IPS DF 6.9 (cell line): ENCODE measurements around the gene PTGES3.
A peak's percentile ranks its signal among the peaks of the same experiment; 100 is the strongest.

Source experiments
- DNase-seq: peaks from one replicate; pipeline ENCODE4 v3.0.0-alpha.2; 2013; ENCODE audit warnings: low read depth, low spot score
- H3K27ac ChIP-seq: one replicate; pipeline ENCODE4 v1.5.1; 2013; ENCODE audit warnings: low read length, control low read depth
- H3K27me3 ChIP-seq: 2 replicates; pipeline ENCODE4 v1.6.1; 2013; ENCODE audit warnings: mild to moderate bottlenecking, low read length; ENCODE audit not compliant: control insufficient read depth, insufficient read depth
- H3K36me3 ChIP-seq: 2 replicates; pipeline ENCODE4 v1.6.1; 2013; ENCODE audit warnings: low read length; ENCODE audit not compliant: control insufficient read depth, insufficient read depth
- H3K4me1 ChIP-seq: 2 replicates; pipeline ENCODE4 v1.6.1; 2013; ENCODE audit warnings: low read length; ENCODE audit not compliant: control insufficient read depth, insufficient read depth
- H3K4me3 ChIP-seq: 2 replicates; pipeline ENCODE4 v1.5.1; 2013; ENCODE audit warnings: mild to moderate bottlenecking, low read length
- H3K9me3 ChIP-seq: 2 replicates; pipeline ENCODE4 v1.6.1; 2013; ENCODE audit warnings: low read length, inconsistent platforms; ENCODE audit not compliant: control insufficient read depth, insufficient read depth
- WGBS: extraction: QIAGEN DNeasy Blood & Tissue Kit; methylation state at CpG from one replicate; pipeline ENCODE4 v1.1.7; 2013; ENCODE audit warnings: mixed read lengths, missing lambda C conversion rate; ENCODE audit not compliant: insufficient read length, insufficient coverage; 5-methylcytosine and 5-hydroxymethylcytosine counted together

Gene PTGES3

DNA sequence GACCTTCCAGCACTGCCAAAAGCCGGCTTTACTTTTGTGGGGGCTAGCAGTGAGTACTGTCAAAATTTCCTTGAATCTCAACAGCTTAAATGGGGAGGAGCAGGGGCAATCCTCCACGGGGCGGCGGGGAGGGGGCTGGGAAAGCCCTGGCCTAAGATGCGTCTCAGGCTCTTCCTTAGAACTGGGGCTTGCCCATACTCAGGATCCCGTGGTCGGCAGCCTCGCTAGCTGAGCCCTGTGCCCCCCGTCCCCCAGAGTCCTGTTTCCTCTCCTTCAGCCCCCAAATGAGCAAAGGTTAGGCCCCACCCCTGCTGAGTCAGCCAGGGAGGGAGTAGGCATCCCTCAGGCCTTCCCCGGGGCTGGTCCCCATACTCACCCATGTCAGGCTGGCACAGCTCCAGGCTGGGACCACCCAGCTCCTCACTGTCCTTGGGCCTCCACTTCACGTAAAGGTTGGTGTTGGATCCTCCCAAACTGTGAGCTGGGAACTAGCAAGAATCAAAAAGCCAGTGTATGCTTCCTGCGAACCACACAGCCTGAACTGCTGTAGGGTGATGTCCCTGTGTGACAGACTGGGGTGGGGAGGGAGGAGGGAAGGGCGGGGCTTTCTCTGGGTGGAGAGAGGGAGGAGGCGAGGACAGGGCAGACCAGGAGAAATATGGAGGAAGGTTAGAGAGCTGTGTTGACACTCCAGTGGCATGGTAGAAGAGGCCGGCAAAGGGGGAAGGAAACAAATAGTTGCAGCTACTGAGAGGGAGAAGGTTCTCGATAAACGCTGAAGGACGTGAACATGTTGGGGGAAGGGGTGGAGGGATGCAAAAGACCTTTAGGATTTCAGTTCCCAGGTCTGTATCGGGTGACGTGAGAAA, 52.0 kb downstream of the PTGES3 start:
- peaks cover 4% of the 10 kb centered on the region for H3K4me1 ChIP-seq
- no peak for DNase-seq
- WGBS = no CpG with 5 or more reads among the region's 20 CpGs
- no peaks in the 10 kb centered on the region for H3K9me3 ChIP-seq
- peak overlapping the region; percentile 23; the same call in 1 of the 2 replicates for H3K4me3 ChIP-seq
- no peak overlapping the region for H3K27ac ChIP-seq
- peaks cover 9% of the 10 kb centered on the region; the same call in 1 of the 2 replicates for H3K36me3 ChIP-seq
- no peaks in the 10 kb centered on the region for H3K27me3 ChIP-seq

GRCh38 chr12:56634837-56635791, 53.0 kb downstream of the PTGES3 start:
- Histone ChIP-seq H3K9me3 (no peaks in the 10 kb centered on the region), H3K36me3 (peaks cover 9% of the 10 kb centered on the region; the same call in 1 of the 2 replicates), H3K27ac (no peak overlapping the region), H3K4me3 (peak overlapping the region; percentile 66; the same call in 1 of the 2 replicates), H3K4me1 (peaks cover 7% of the 10 kb centered on the region), H3K27me3 (no peaks in the 10 kb centered on the region)
- no CpG with 5 or more reads among the region's 47 CpGs for WGBS
- no peak for DNase-seq

GRCh38 chr12:56634242-56634836, 53.7 kb downstream of the PTGES3 start:
- Histone ChIP-seq H3K27ac (no peak overlapping the region), H3K36me3 (peaks cover 4% of the 10 kb centered on the region; the same call in 1 of the 2 replicates), H3K27me3 (no peaks in the 10 kb centered on the region), H3K4me3 (peak overlapping the region; percentile 66; the same call in 1 of the 2 replicates), H3K9me3 (no peaks in the 10 kb centered on the region), H3K4me1 (peaks cover 7% of the 10 kb centered on the region)
- no CpG with 5 or more reads among the region's 27 CpGs for WGBS
- no peak for DNase-seq

DNA sequence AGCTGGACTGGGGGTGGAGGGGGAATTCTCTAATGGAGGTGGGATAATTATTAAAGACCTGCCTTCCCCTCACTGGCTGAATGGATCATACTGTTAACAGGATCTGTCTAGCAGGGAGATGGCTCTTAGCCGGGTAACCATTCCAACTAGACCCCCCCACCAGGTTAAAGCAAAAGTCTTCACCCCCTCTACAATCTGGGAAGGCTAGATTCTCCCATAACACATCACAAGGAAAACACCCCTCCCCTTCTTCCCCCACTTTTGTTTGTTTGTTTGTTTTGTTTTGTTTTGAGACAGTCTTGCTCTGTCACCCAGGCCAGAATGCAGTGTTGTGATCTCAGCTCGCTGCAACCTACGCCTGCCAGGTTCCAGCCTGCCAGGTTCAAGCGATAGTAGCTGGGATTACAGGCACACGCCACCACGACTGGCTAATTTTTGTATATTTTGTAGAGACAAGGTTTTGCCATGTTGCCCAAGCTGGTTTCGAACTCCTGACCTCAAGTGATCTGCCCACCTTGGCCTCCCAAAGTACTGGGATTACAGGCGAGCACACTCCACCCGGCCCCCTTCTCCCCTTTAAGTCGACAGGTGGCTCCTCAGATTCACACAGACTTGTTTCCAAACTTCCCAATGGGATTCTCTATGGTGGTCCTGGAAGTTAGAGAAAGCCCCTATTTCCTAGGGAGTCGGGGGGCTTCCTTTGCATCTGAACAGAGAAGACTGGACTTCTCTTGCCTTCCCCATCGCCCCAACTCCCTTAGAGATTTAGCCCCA, 54.4 kb downstream of the PTGES3 start:
- Histone ChIP-seq H3K4me1 (peaks cover 7% of the 10 kb centered on the region), H3K9me3 (no peaks in the 10 kb centered on the region), H3K27me3 (no peaks in the 10 kb centered on the region), H3K36me3 (no peaks in the 10 kb centered on the region; the same call in 1 of the 2 replicates), H3K4me3 (peak overlapping the region; percentile 66; the same call in 1 of the 2 replicates), H3K27ac (no peak overlapping the region)
- WGBS = no CpG with 5 or more reads among the region's 12 CpGs
- no peak for DNase-seq

GRCh38 chr12:56632701-56633467, 55.2 kb downstream of the PTGES3 start:
- H3K4me3 ChIP-seq = no peak overlapping the region

DNA sequence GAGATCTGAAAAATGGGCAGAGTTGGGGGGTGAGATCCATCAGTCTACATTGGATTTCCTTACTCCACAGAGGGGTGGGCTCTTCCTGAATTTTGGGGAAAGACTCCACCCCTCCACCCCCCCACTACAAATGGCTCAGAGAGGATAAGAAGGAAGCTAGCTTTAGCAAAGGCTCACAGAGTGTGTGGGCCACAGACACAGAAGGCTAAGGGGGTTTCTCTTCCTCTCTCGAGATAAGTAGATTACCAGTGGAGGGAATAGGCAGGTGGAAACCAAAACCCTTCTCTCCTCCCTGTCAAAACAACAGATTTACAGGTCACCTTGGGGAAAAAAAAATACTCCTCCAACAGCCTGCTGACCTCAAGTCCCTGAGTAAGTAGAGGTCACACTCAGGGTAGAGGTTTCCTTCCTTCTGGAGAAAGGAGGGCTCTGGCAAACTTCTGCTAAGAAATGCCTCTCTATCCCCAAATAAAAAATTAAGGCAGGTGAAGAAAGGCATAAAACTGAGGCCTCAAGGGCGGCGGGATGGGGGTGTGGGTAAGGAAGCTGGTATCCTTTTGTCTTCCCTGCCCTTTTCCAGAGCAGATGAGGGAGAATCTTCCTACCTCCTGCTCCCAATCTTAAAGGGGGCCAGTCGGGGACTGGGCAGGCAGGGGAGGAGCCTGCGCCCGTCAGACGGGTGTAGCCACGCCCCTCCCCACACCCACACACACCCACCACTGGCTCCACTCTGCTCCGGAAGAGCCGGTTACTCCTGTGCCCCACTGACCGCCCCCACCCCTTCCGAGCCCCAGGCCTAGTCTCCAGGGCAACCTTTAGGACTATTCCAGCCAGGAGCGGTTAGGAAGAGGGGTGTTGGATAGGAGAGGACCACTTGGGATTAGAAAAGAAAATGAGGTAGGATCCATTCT, 56.0 kb downstream of the PTGES3 start:
- Histone ChIP-seq H3K27me3 (no peaks in the 10 kb centered on the region), H3K9me3 (no peaks in the 10 kb centered on the region), H3K27ac (no peak overlapping the region), H3K36me3 (no peaks in the 10 kb centered on the region), H3K4me1 (peaks cover 7% of the 10 kb centered on the region), H3K4me3 (no peak overlapping the region)
- DNase-seq = no peak
- WGBS = no CpG with 5 or more reads among the region's 13 CpGs

More at GRCh38 chr12:56632701-56633467, 55.2 kb downstream of the PTGES3 start:
- Histone ChIP-seq H3K27me3 (no peaks in the 10 kb centered on the region), H3K36me3 (no peaks in the 10 kb centered on the region; the same call in 1 of the 2 replicates), H3K27ac (no peak overlapping the region), H3K4me1 (peaks cover 7% of the 10 kb centered on the region), H3K9me3 (no peaks in the 10 kb centered on the region)
- WGBS = no CpG with 5 or more reads among the region's 4 CpGs
- no peak for DNase-seq

GRCh38 chr12:56630180-56630632, 57.9 kb downstream of the PTGES3 start, which contains the start of gene BAZ2A:
Gene BAZ2A (minus strand): TSS chr12:56630326. CDS start chr12:56617530, 12,796 bp downstream.
- no CpG with 5 or more reads among the region's 31 CpGs for WGBS
- H3K9me3 ChIP-seq = no peaks in the 10 kb centered on the region
- DNase-seq = no peak
- no peaks in the 10 kb centered on the region for H3K27me3 ChIP-seq
- H3K4me1 ChIP-seq = peaks cover 7% of the 10 kb centered on the region
- no peaks in the 10 kb centered on the region for H3K36me3 ChIP-seq
- no peak within 1 kb of the TSS for H3K27ac ChIP-seq
- H3K4me3 ChIP-seq = peak within 1 kb of the TSS; percentile 69

GRCh38 chr12:56629459-56630179, 58.5 kb downstream of the PTGES3 start:
- H3K9me3 ChIP-seq = no peaks in the 10 kb centered on the region
- WGBS = no CpG with 5 or more reads among the region's 46 CpGs
- no peak for DNase-seq
- no peak overlapping the region for H3K27ac ChIP-seq
- H3K4me3 ChIP-seq = peak overlapping the region; percentile 69
- no peaks in the 10 kb centered on the region for H3K27me3 ChIP-seq
- H3K4me1 ChIP-seq = peaks cover 7% of the 10 kb centered on the region
- no peaks in the 10 kb centered on the region for H3K36me3 ChIP-seq
